SK-N-SH treated with all-trans-retinoic acid at 6 μM for 48 hours (cell line): Measurements from ENCODE around the gene MLPH.

ENCODE experiments used
- ATAC-seq: fragments of 200-7000 bp; cut with Tn5 transposase; 3 replicates; pipeline ENCODE4 v1.9.1; 2020; ENCODE audit warnings: mild to moderate bottlenecking, moderate library complexity
- ARNTL ChIP-seq: fragments of 450-650 bp; formaldehyde crosslinking; IDR thresholded peaks from 2 replicates; pipeline ENCODE4 v1.5.0; 2020; ENCODE audit warnings: low read depth, mild to moderate bottlenecking, moderate library complexity, borderline replicate concordance
- CSDC2 ChIP-seq: fragments of 250-450 bp; sonication (Bioruptor Pico); IDR thresholded peaks from 2 replicates; pipeline ENCODE4 v1.5.0; 2020; ENCODE audit warnings: mild to moderate bottlenecking, moderate library complexity
- ISL1 ChIP-seq: fragments of 250-450 bp; sonication (Bioruptor Pico); IDR thresholded peaks from 2 replicates; pipeline ENCODE4 v2.1.2; 2022; ENCODE audit warnings: mild to moderate bottlenecking, moderate library complexity
- OSR1 ChIP-seq: fragments of 250-450 bp; sonication (Bioruptor Pico); IDR thresholded peaks from 2 replicates; pipeline ENCODE4 v1.8.0; 2022; ENCODE audit warnings: moderate library complexity, mild to moderate bottlenecking, inconsistent platforms
- PATZ1 ChIP-seq: fragments of 250-450 bp; sonication (Bioruptor Pico); IDR thresholded peaks from 2 replicates; pipeline ENCODE4 v1.8.0; 2020; ENCODE audit warnings: mild to moderate bottlenecking, moderate library complexity, borderline replicate concordance
- PPARA ChIP-seq: fragments of 250-450 bp; sonication (Bioruptor Pico); IDR thresholded peaks from 2 replicates; pipeline ENCODE4 v1.5.0; 2020; ENCODE audit warnings: mild to moderate bottlenecking, borderline replicate concordance
- RARB ChIP-seq: fragments of 250-450 bp; sonication (Bioruptor Pico); IDR thresholded peaks from 2 replicates; pipeline ENCODE4 v1.8.0; 2021; ENCODE audit warnings: mild to moderate bottlenecking, moderate library complexity
- SNAI2 ChIP-seq: fragments of 250-450 bp; sonication (Bioruptor Pico); IDR thresholded peaks from 2 replicates; pipeline ENCODE4 v1.5.0; 2020; ENCODE audit warnings: mild to moderate bottlenecking, moderate library complexity
- TOX ChIP-seq: fragments of 250-450 bp; sonication (Bioruptor Pico); IDR thresholded peaks from 2 replicates; pipeline ENCODE4 v1.8.0; 2021; ENCODE audit warnings: mild to moderate bottlenecking, moderate library complexity, borderline replicate concordance
- ZC3H10 ChIP-seq: fragments of 250-450 bp; sonication (Bioruptor Pico); IDR thresholded peaks from 2 replicates; pipeline ENCODE4 v1.5.1; 2021; ENCODE audit warnings: mild to moderate bottlenecking, moderate library complexity
- ZFP3 ChIP-seq: fragments of 250-450 bp; sonication (Bioruptor Pico); IDR thresholded peaks from 2 replicates; pipeline ENCODE4 v1.5.0; 2020; ENCODE audit warnings: mild to moderate bottlenecking, moderate library complexity
- ZFP30 ChIP-seq: fragments of 450-650 bp; formaldehyde crosslinking; IDR thresholded peaks from 2 replicates; pipeline ENCODE4 v1.5.0; 2022; ENCODE audit warnings: mild to moderate bottlenecking, moderate library complexity
- ZNF565 ChIP-seq: fragments of 450-650 bp; formaldehyde crosslinking; conservative IDR thresholded peaks from 2 replicates; pipeline ENCODE4 v1.5.0; 2020; ENCODE audit warnings: low read depth, mild to moderate bottlenecking, moderate library complexity
- ZNF70 ChIP-seq: fragments of 450-650 bp; formaldehyde crosslinking; IDR thresholded peaks from 2 replicates; pipeline ENCODE4 v1.5.0; 2020; ENCODE audit warnings: mild to moderate bottlenecking, moderate library complexity
- TF ChIP-seq, protein P1 (sequence below): fragments of 250-450 bp; sonication (Bioruptor Pico); IDR thresholded peaks from 2 replicates; pipeline ENCODE4 v1.5.0; 2020; ENCODE audit warnings: mild to moderate bottlenecking, moderate library complexity
- TF ChIP-seq, protein P2 (sequence below): fragments of 250-450 bp; sonication (Bioruptor Pico); IDR thresholded peaks from 2 replicates; pipeline ENCODE4 v1.5.1; 2020; ENCODE audit warnings: low read depth, mild to moderate bottlenecking, moderate library complexity
- TF ChIP-seq, protein P3 (sequence below): fragments of 250-450 bp; sonication (Bioruptor Pico); IDR thresholded peaks from 2 replicates; pipeline ENCODE4 v1.5.1; 2021; ENCODE audit warnings: mild to moderate bottlenecking, moderate library complexity

Gene MLPH

DNA sequence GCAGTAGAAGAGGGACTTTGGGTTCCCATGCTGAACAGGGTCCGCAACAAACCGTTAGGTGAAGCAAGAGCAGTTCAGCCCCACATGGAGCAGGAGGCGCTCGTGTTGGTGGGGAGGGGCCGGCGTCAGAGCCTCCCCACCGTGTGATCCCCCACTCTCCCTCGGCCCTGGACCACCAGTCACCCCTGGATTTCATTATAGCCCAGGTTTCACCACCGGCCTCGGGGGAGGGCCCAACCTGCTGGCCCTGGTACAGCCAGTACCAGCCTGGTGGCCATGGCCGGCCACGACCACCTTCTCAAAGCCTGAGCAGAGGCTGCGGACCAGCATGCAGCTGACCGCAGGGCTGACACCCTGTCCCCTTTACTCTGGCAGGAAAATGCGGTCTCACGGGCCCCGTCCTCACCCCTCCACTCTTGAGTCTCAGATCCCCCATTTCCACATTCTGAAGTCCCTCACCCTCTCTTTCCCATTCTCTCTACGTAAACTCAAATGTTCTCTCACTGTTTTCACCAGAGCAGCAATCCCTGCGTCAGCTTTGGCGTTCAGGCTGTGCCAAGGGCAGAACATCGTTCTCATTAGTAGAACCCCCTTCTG, 8.6 kb downstream of the MLPH start:
- TF ChIP-seq, protein P1, sequence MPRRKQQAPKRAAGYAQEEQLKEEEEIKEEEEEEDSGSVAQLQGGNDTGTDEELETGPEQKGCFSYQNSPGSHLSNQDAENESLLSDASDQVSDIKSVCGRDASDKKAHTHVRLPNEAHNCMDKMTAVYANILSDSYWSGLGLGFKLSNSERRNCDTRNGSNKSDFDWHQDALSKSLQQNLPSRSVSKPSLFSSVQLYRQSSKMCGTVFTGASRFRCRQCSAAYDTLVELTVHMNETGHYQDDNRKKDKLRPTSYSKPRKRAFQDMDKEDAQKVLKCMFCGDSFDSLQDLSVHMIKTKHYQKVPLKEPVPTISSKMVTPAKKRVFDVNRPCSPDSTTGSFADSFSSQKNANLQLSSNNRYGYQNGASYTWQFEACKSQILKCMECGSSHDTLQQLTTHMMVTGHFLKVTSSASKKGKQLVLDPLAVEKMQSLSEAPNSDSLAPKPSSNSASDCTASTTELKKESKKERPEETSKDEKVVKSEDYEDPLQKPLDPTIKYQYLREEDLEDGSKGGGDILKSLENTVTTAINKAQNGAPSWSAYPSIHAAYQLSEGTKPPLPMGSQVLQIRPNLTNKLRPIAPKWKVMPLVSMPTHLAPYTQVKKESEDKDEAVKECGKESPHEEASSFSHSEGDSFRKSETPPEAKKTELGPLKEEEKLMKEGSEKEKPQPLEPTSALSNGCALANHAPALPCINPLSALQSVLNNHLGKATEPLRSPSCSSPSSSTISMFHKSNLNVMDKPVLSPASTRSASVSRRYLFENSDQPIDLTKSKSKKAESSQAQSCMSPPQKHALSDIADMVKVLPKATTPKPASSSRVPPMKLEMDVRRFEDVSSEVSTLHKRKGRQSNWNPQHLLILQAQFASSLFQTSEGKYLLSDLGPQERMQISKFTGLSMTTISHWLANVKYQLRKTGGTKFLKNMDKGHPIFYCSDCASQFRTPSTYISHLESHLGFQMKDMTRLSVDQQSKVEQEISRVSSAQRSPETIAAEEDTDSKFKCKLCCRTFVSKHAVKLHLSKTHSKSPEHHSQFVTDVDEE (CRISPR knock-in tag): no peak
- TF ChIP-seq PATZ1 (CRISPR knock-in tag): no peak
- no peak for TF ChIP-seq OSR1
- TF ChIP-seq ZC3H10 (CRISPR knock-in tag): no peak
- TF ChIP-seq ZFP30 (CRISPR knock-in tag): no peak
- TF ChIP-seq ARNTL: no peak
- no peak for TF ChIP-seq ZFP3 (CRISPR knock-in tag)
- TF ChIP-seq CSDC2 (CRISPR knock-in tag): no peak
- ATAC-seq: no peak

- no peak for ATAC-seq
- TF ChIP-seq, protein P2, sequence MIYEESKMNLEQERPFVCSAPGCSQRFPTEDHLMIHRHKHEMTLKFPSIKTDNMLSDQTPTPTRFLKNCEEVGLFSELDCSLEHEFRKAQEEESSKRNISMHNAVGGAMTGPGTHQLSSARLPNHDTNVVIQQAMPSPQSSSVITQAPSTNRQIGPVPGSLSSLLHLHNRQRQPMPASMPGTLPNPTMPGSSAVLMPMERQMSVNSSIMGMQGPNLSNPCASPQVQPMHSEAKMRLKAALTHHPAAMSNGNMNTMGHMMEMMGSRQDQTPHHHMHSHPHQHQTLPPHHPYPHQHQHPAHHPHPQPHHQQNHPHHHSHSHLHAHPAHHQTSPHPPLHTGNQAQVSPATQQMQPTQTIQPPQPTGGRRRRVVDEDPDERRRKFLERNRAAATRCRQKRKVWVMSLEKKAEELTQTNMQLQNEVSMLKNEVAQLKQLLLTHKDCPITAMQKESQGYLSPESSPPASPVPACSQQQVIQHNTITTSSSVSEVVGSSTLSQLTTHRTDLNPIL (CRISPR knock-in tag): no peak
- TF ChIP-seq ZFP30 (CRISPR knock-in tag) (no peak), ZNF70 (CRISPR knock-in tag) (no peak), ZFP3 (CRISPR knock-in tag) (no peak), PPARA (CRISPR knock-in tag) (no peak), CSDC2 (CRISPR knock-in tag) (no peak), RARB (CRISPR knock-in tag) (no peak), ZNF565 (CRISPR knock-in tag) (no peak)
Observed at GRCh38 chr2:237496428-237496827, 9.4 kb downstream of the MLPH start.

GRCh38 chr2:237497009-237497837, 10.2 kb downstream of the MLPH start:
- TF ChIP-seq ZFP30 (CRISPR knock-in tag) (no peak), TOX (CRISPR knock-in tag) (no peak), ZC3H10 (CRISPR knock-in tag) (no peak), RARB (CRISPR knock-in tag) (no peak), ISL1 (no peak), PATZ1 (CRISPR knock-in tag) (no peak)
- TF ChIP-seq, protein P3, sequence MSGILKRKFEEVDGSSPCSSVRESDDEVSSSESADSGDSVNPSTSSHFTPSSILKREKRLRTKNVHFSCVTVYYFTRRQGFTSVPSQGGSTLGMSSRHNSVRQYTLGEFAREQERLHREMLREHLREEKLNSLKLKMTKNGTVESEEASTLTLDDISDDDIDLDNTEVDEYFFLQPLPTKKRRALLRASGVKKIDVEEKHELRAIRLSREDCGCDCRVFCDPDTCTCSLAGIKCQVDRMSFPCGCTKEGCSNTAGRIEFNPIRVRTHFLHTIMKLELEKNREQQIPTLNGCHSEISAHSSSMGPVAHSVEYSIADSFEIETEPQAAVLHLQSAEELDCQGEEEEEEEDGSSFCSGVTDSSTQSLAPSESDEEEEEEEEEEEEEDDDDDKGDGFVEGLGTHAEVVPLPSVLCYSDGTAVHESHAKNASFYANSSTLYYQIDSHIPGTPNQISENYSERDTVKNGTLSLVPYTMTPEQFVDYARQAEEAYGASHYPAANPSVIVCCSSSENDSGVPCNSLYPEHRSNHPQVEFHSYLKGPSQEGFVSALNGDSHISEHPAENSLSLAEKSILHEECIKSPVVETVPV (CRISPR knock-in tag): no peak
- TF ChIP-seq, all 23 proteins: peak for 0
- no peak for ATAC-seq

GRCh38 chr2:237497838-237498186, 10.8 kb downstream of the MLPH start:
- TF ChIP-seq ZFP3 (CRISPR knock-in tag) (no peak), PPARA (CRISPR knock-in tag) (no peak), PATZ1 (CRISPR knock-in tag) (no peak), RARB (CRISPR knock-in tag) (no peak), CSDC2 (CRISPR knock-in tag) (no peak), SNAI2 (CRISPR knock-in tag) (no peak)
- no peak for ATAC-seq
